Right lobe of liver (tissue), 6 donors: ENCODE results near the gene GALNT2. TPM values are rescaled to one million over a fixed set of nuclear protein-coding genes. Genes with fewer than 3 reads are reported as not detected.

Source experiments
- ATAC-seq, 4 donors: fragments of 200-7000 bp; cut with Tn5 transposase; one replicate each; pipeline ENCODE4 v1.9.1; 2020; ENCODE audit warnings: mild to moderate bottlenecking in 4 of 4, moderate library complexity in 4 of 4
- DNase-seq, 3 donors: peaks; one replicate each; pipeline ENCODE4 v3.0.0-alpha.2; 2020
- H3K27ac ChIP-seq, 3 donors: fragments of 200-600 bp; one replicate each; pipeline ENCODE4 v1.8.0; 2022
- H3K27me3 ChIP-seq, 2 donors: fragments of 200-600 bp; one replicate each; pipeline ENCODE4 v1.8.0; 2022
- H3K36me3 ChIP-seq, 4 donors: fragments of 200-600 bp; sonication (generic) in 1 of 4; one replicate each; pipeline versions ENCODE4 v1.5.1 to v1.8.0; 2017 to 2022; ENCODE audit warnings: control low read depth in 1 of 4
- H3K4me1 ChIP-seq, 4 donors: fragments of 200-600 bp; sonication (generic) in 1 of 4; one replicate each; pipeline versions ENCODE4 v1.5.1 to v1.8.0; 2017 to 2022; ENCODE audit warnings: control low read depth in 1 of 4
- H3K4me3 ChIP-seq, 3 donors: fragments of 200-600 bp; one replicate each; pipeline ENCODE4 v1.8.0; 2022
- H3K9me3 ChIP-seq, 4 donors: fragments of 200-600 bp; sonication (generic) in 1 of 4; one replicate each; pipeline versions ENCODE4 v1.5.1 to v1.8.0; 2017 to 2022; ENCODE audit warnings: control low read depth in 1 of 4
- CTCF ChIP-seq, 4 donors: fragments of 200-600 bp in 3 of 4; fragments of 450-650 bp in 1 of 4; IDR thresholded peaks; one replicate each; pipeline versions ENCODE4 v1.5.1 to v1.8.0; 2016 to 2022; ENCODE audit warnings: antibody characterized with exemption in 4 of 4, mild to moderate bottlenecking in 2 of 4
- POLR2A ChIP-seq: fragments of 450-650 bp; IDR thresholded peaks from one replicate; pipeline ENCODE4 v1.6.1; 2017; ENCODE audit warnings: antibody characterized with exemption, mild to moderate bottlenecking
- WGBS: methylation state at CpG from one replicate; pipeline ENCODE4 v1.1.6; 2018; ENCODE audit warnings: low coverage, low lambda C conversion rate; ENCODE audit not compliant: insufficient coverage; ENCODE audit errors: missing lambda C conversion rate; 5-methylcytosine and 5-hydroxymethylcytosine counted together
- intact Hi-C, 2 donors: fragments of 100-400 bp; cut with DNase I; formaldehyde crosslinking; loops; one replicate each; pipeline versions ENCODE4 v1.11.2 to v1.14.1; 2022
- total RNA-seq, 6 experiments: library from RNA; depleted of rRNA in 2 of 6; stranded (reverse); fragments of >200 nt in 2 of 6; fragmentation: NEBNext Ultra II Directional in 3 of 6; extraction: Animal tissue kit (Norgen Biotek cat#: 25700) in 3 of 6; gene quantifications; one replicate each; pipeline versions ENCODE4 v1.1.0 to v1.2.4, GENCODE V29; 2016 to 2023
- donor health status: DM: no; HTN: yes; CAD: no.
- donor health status: DM: no; HTN: no; CAD: no.
- donor health status: DM: no; HTN: no; CAD: no.
- donor health status: DM: no; HTN: yes; CAD: no.
- donor health status: DM: no; HTN: yes; CAD: no.

Gene GALNT2
- total RNA-seq, 6 experiments from 2014 or later = 58.0 to 152 (median 131) TPM

- TF ChIP-seq POLR2A = no peak
- peaks cover 0 to 4% (median 0%) of the 10 kb centered on the region in 4 donors for H3K4me1 ChIP-seq
These were observed 107.0 kb downstream of the GALNT2 start for GRCh38 chr1:230174041-230174440.

GRCh38 chr1:230174471-230175162, 107.6 kb downstream of the GALNT2 start:
- ATAC-seq (no peak), DNase-seq (peak in 1 of 3 donors; percentile 28)
- intact Hi-C loops = no loop called here
- 94% methylated on average over 13 of the region's 15 CpGs for WGBS
- H3K27ac ChIP-seq = no peak overlapping the region
- H3K9me3 ChIP-seq = no peaks in the 10 kb centered on the region
- TF ChIP-seq POLR2A = no peak
- TF ChIP-seq CTCF (IDR thresholded peaks at IDR 0.05) = no peak
- H3K36me3 ChIP-seq = no peaks in the 10 kb centered on the region
- no peak overlapping the region for H3K4me3 ChIP-seq
- H3K27me3 ChIP-seq = no peaks in the 10 kb centered on the region
- H3K4me1 ChIP-seq = peaks cover 0 to 4% (median 0%) of the 10 kb centered on the region in 4 donors

More at GRCh38 chr1:230174041-230174440, 107.0 kb downstream of the GALNT2 start:
- H3K4me3 ChIP-seq = no peak overlapping the region
- intact Hi-C loops = no loop called here
- H3K27ac ChIP-seq = no peak overlapping the region
- DNase-seq (peak in 1 of 3 donors; percentile 33), ATAC-seq (no peak)
- 100% methylated on average over 2 of the region's 7 CpGs for WGBS
- H3K9me3 ChIP-seq = no peaks in the 10 kb centered on the region
- no peaks in the 10 kb centered on the region for H3K36me3 ChIP-seq
- H3K27me3 ChIP-seq = no peaks in the 10 kb centered on the region

GRCh38 chr1:230175163-230175747, 108.2 kb downstream of the GALNT2 start:
- TF ChIP-seq CTCF (IDR thresholded peaks at IDR 0.05) (no peak), POLR2A (no peak)
- intact Hi-C loops = no loop called here
- H3K4me3 ChIP-seq = no peak overlapping the region
- peak in 1 of 4 donors; percentile 12 for ATAC-seq
- peak in 1 of 3 donors; percentile 28 for DNase-seq
- H3K4me1 ChIP-seq = peaks cover 0 to 4% (median 0%) of the 10 kb centered on the region in 4 donors
- no peaks in the 10 kb centered on the region for H3K36me3 ChIP-seq
- H3K27me3 ChIP-seq = no peaks in the 10 kb centered on the region
- H3K9me3 ChIP-seq = no peaks in the 10 kb centered on the region
- no peak overlapping the region for H3K27ac ChIP-seq
- 68% methylated on average over 3 of the region's 4 CpGs for WGBS

GRCh38 chr1:230175839-230176238, 108.8 kb downstream of the GALNT2 start:
- 77% methylated on average over 5 of the region's 5 CpGs for WGBS
- peaks cover 0 to 4% (median 0%) of the 10 kb centered on the region in 4 donors for H3K4me1 ChIP-seq
- TF ChIP-seq POLR2A (no peak), CTCF (IDR thresholded peaks at IDR 0.05) (no peak)
- intact Hi-C loops = no loop called here
- no peaks in the 10 kb centered on the region for H3K9me3 ChIP-seq
- no peaks in the 10 kb centered on the region for H3K27me3 ChIP-seq
- DNase-seq (no peak), ATAC-seq (no peak)
- no peaks in the 10 kb centered on the region for H3K36me3 ChIP-seq
- no peak overlapping the region for H3K27ac ChIP-seq
- no peak overlapping the region for H3K4me3 ChIP-seq

- DNase-seq (peak in 1 of 3 donors; percentile 2), ATAC-seq (no peak)
- H3K4me3 ChIP-seq = no peak overlapping the region
- intact Hi-C loops = no loop called here
- 60% methylated on average over 4 of the region's 4 CpGs for WGBS
- H3K27me3 ChIP-seq = no peaks in the 10 kb centered on the region
- no peaks in the 10 kb centered on the region for H3K9me3 ChIP-seq
- TF ChIP-seq CTCF (IDR thresholded peaks at IDR 0.05) = no peak
- H3K36me3 ChIP-seq = no peaks in the 10 kb centered on the region
- no peak overlapping the region for H3K27ac ChIP-seq
- H3K4me1 ChIP-seq = peaks cover 0 to 4% (median 0%) of the 10 kb centered on the region in 4 donors
These were observed 109.3 kb downstream of the GALNT2 start for GRCh38 chr1:230176326-230176725.
